Right atrium auricular region (tissue), 2 donors: ENCODE results near the gene DPYD. TPM values are rescaled to one million over a fixed set of nuclear protein-coding genes. Genes with fewer than 3 reads are reported as not detected.

Source experiments
- DNase-seq: peaks from one replicate; pipeline ENCODE4 v3.0.0-alpha.2; 2019; ENCODE audit warnings: low spot score
- H3K27ac ChIP-seq, 2 donors: fragments of 200-600 bp; sonication (generic); 1 replicate in 1 of 2; 2 replicates in 1 of 2; pipeline ENCODE4 v1.5.1; 2016 to 2019
- H3K27me3 ChIP-seq, 2 donors: fragments of 200-600 bp; sonication (generic); one replicate each; pipeline versions ENCODE4 v1.5.1 to v1.6.0; 2017 to 2019
- H3K36me3 ChIP-seq: fragments of 200-600 bp; sonication (generic); one replicate; pipeline ENCODE4 v1.5.1; 2016
- H3K4me1 ChIP-seq, 2 donors: fragments of 200-600 bp; sonication (generic); one replicate each; pipeline versions ENCODE4 v1.5.1 to v1.6.0; 2017 to 2019
- H3K4me3 ChIP-seq, 2 donors: fragments of 200-600 bp; sonication (generic); 1 replicate in 1 of 2; 2 replicates in 1 of 2; pipeline ENCODE4 v1.5.1; 2017 to 2019; ENCODE audit warnings: mild to moderate bottlenecking in 1 of 2, moderate library complexity in 1 of 2
- H3K9me3 ChIP-seq, 2 donors: fragments of 200-600 bp; sonication (generic); one replicate each; pipeline ENCODE4 v1.5.1; 2019
- total RNA-seq, 2 donors: library from RNA; depleted of rRNA; stranded (reverse); fragments of >200 nt; gene quantifications; one replicate each; pipeline ENCODE4 v1.1.0, GENCODE V29; 2016
- TF ChIP-seq, protein P1 (sequence below), 2 donors: fragments of 200-600 bp; sonication (generic); IDR thresholded peaks; one replicate each; pipeline ENCODE4 v1.5.1; 2019; ENCODE audit warnings: antibody characterized with exemption in 2 of 2

Gene DPYD
- total RNA-seq, 2 donors from 2014 or later = 11.3 to 14.5 TPM

DNA sequence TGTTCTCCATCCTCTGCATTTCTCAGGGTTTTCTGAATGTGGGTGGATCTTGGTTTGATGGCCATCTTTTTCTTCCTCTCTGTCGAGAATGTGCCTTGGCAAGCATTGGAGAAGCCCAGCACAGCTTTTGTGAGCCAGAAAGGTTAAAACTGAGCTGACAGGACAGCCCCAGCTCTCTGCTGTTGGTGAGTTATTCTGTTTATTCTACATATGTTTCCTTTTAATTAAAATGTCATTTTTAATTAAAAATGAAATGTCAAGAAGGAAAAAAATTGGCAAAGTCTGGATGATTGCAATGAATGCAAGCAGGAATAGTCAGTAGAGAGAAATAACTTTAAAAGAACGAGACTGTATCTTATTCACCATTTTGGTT lies 873.4 kb downstream of the DPYD start:
- Histone ChIP-seq H3K27me3 (no peaks in the 10 kb centered on the region), H3K4me3 (no peak overlapping the region), H3K36me3 (no peaks in the 10 kb centered on the region), H3K9me3 (no peaks in the 10 kb centered on the region), H3K4me1 (no peaks in the 10 kb centered on the region), H3K27ac (no peak overlapping the region)
- no peak for DNase-seq
- TF ChIP-seq, protein P1, sequence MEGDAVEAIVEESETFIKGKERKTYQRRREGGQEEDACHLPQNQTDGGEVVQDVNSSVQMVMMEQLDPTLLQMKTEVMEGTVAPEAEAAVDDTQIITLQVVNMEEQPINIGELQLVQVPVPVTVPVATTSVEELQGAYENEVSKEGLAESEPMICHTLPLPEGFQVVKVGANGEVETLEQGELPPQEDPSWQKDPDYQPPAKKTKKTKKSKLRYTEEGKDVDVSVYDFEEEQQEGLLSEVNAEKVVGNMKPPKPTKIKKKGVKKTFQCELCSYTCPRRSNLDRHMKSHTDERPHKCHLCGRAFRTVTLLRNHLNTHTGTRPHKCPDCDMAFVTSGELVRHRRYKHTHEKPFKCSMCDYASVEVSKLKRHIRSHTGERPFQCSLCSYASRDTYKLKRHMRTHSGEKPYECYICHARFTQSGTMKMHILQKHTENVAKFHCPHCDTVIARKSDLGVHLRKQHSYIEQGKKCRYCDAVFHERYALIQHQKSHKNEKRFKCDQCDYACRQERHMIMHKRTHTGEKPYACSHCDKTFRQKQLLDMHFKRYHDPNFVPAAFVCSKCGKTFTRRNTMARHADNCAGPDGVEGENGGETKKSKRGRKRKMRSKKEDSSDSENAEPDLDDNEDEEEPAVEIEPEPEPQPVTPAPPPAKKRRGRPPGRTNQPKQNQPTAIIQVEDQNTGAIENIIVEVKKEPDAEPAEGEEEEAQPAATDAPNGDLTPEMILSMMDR (IDR thresholded peaks at IDR 0.05) = no peak

- TF ChIP-seq, protein P1 (IDR thresholded peaks at IDR 0.05) = no peak
These were observed 873.9 kb downstream of the DPYD start for GRCh38 chr1:97046765-97047420.

DNA sequence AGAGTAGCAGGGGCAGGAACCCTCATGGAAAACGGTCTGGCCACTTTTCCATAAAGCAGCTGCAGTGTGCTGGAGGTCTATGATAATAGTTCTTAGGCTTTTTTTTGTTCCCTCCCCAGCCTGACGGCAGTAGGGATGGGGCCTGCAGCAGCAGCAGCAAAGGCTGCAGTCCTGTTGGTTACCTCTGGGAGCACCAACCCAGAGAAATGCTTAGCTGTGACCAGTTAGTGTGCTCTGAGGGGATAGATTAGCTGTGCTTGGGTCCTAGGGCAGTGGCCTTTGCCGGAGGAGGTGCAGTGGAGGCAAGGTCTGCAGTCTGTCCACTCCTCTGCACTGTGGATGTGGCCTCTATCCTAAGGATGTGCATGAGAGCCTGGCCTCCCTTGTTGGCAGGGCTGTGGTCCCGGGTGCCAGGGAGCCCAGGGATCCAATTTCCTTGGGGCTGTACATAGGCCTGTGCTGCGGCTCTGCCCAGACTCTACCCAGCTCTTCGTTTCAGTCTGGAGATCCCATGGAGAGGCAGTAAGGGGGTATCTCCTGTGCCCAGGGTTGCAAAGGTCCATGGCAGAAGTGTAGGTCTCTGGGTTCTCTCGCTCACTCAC lies 876.6 kb downstream of the DPYD start:
- Histone ChIP-seq H3K27ac (no peak overlapping the region), H3K27me3 (no peaks in the 10 kb centered on the region), H3K9me3 (peaks cover 0 to 4% of the 10 kb centered on the region in 2 donors), H3K4me1 (no peaks in the 10 kb centered on the region), H3K36me3 (no peaks in the 10 kb centered on the region), H3K4me3 (no peak overlapping the region)
- TF ChIP-seq, protein P1 (IDR thresholded peaks at IDR 0.05) = no peak
- DNase-seq = no peak

More at GRCh38 chr1:97046765-97047420, 873.9 kb downstream of the DPYD start:
- Histone ChIP-seq H3K9me3 (no peaks in the 10 kb centered on the region), H3K4me1 (no peaks in the 10 kb centered on the region), H3K4me3 (no peak overlapping the region), H3K36me3 (no peaks in the 10 kb centered on the region), H3K27me3 (no peaks in the 10 kb centered on the region), H3K27ac (no peak overlapping the region)
- no peak for DNase-seq

- Histone ChIP-seq H3K36me3 (no peaks in the 10 kb centered on the region), H3K9me3 (peaks cover 0 to 11% of the 10 kb centered on the region in 2 donors)
- TF ChIP-seq, protein P1 (IDR thresholded peaks at IDR 0.05) = no peak
These were observed 878.3 kb downstream of the DPYD start for GRCh38 chr1:97042551-97042950.

GRCh38 chr1:97041026-97041425 lies 879.8 kb downstream of the DPYD start:
- TF ChIP-seq, protein P1 (IDR thresholded peaks at IDR 0.05) = no peak
- H3K9me3 ChIP-seq = peaks cover 0 to 11% of the 10 kb centered on the region in 2 donors

More at GRCh38 chr1:97042551-97042950, 878.3 kb downstream of the DPYD start:
- Histone ChIP-seq H3K27me3 (no peaks in the 10 kb centered on the region), H3K4me1 (no peaks in the 10 kb centered on the region), H3K27ac (no peak overlapping the region), H3K4me3 (no peak overlapping the region)
- no peak for DNase-seq

More at GRCh38 chr1:97041026-97041425, 879.8 kb downstream of the DPYD start:
- no peaks in the 10 kb centered on the region for H3K36me3 ChIP-seq
- no peak for DNase-seq
- no peaks in the 10 kb centered on the region for H3K27me3 ChIP-seq
- H3K27ac ChIP-seq = no peak overlapping the region
- H3K4me1 ChIP-seq = no peaks in the 10 kb centered on the region
- H3K4me3 ChIP-seq = no peak overlapping the region
